Left lung (tissue), 10 donors: ENCODE measurements around the gene ZSWIM6. TPM values are rescaled to one million over a fixed set of nuclear protein-coding genes. Genes with fewer than 3 reads are reported as not detected.
"Not testable (repeated sequence)": the region's sequence is repeated elsewhere in the genome, so short reads cannot be mapped to it uniquely, and the experiment has no call there.

Experiments used
- ATAC-seq: fragments of 200-7000 bp; cut with Tn5 transposase; one replicate; pipeline ENCODE4 v1.9.1; 2020; ENCODE audit warnings: moderate library complexity
- DNase-seq, 4 donors: peaks; one replicate each; pipeline ENCODE4 v3.0.0-alpha.2; 2013 to 2020
- H3K27ac ChIP-seq, 2 donors: fragments of 200-600 bp; sonication (generic) in 1 of 2; one replicate each; pipeline versions ENCODE4 v1.5.0 to v1.8.0; 2020 to 2021
- H3K27me3 ChIP-seq, 2 donors: fragments of 200-600 bp; sonication (generic) in 1 of 2; one replicate each; pipeline versions ENCODE4 v1.5.0 to v1.8.0; 2020 to 2021
- H3K36me3 ChIP-seq, 2 donors: fragments of 200-600 bp; sonication (generic) in 1 of 2; one replicate each; pipeline versions ENCODE4 v1.5.0 to v1.8.0; 2020 to 2021
- H3K4me1 ChIP-seq, 2 donors: fragments of 200-600 bp; one replicate each; pipeline ENCODE4 v1.8.0; 2021
- H3K4me3 ChIP-seq, 2 donors: fragments of 200-600 bp; sonication (generic) in 1 of 2; one replicate each; pipeline versions ENCODE4 v1.5.0 to v1.8.0; 2020 to 2021; ENCODE audit warnings: mild to moderate bottlenecking in 1 of 2
- H3K9me3 ChIP-seq, 2 donors: fragments of 200-600 bp; sonication (generic) in 1 of 2; one replicate each; pipeline versions ENCODE4 v1.5.0 to v1.8.0; 2020 to 2021
- intact Hi-C, 2 donors: fragments of 100-400 bp; cut with DNase I; formaldehyde crosslinking; loops; one replicate each; pipeline versions ENCODE4 v1.11.2 to v1.14.2; 2022
- polyA plus RNA-seq, 6 donors: library from polyadenylated mRNA; unstranded; fragments of 120-200 nt; gene quantifications; one replicate each; pipeline ENCODE4 v1.2.1, GENCODE V29; 2013; ENCODE audit not compliant: insufficient read length in 6 of 6
- total RNA-seq, 2 donors: library from RNA; stranded (reverse); fragmentation: NEBNext Ultra II Directional; extraction: Animal tissue kit (Norgen Biotek cat#: 25700); gene quantifications; one replicate each; pipeline ENCODE4 v1.2.1, GENCODE V29; 2021
- TF ChIP-seq, protein P1 (sequence below), 2 donors: fragments of 200-600 bp; sonication (generic) in 1 of 2; IDR thresholded peaks; one replicate each; pipeline versions ENCODE4 v1.5.0 to v1.8.0; 2021; ENCODE audit warnings: antibody characterized with exemption in 2 of 2
- donor health status: DM: no; HTN: yes; CAD: no.
- donor health status: DM: no; HTN: no; CAD: no.

Gene ZSWIM6
- total and polyA plus RNA-seq, 8 donors: 17.5 to 24.4 (median 22.3) TPM

DNA sequence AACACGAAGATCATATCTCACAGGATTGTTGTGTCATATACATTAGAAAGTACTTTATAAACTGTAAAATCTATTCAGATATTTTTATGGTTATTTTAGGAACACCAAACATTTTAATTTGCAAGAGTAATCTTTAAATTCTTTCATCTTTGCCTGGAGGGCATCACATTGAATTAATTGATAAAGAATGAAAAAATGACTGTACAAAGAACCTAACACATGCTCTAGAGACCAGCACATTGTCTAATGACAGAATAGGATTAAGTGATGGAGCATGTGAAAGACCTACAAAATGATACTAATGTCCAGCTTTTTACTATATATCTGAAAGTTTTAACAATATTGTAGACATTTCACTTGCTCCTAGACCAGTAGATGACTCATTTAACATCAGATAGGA lies 88.0 kb downstream of the ZSWIM6 start:
- Histone ChIP-seq H3K27ac (no peak overlapping the region), H3K4me3 (no peak overlapping the region), H3K27me3 (no peaks in the 10 kb centered on the region), H3K4me1 (peaks cover 0 to 17% of the 10 kb centered on the region in 2 donors), H3K9me3 (no peaks in the 10 kb centered on the region), H3K36me3 (no peaks in the 10 kb centered on the region)
- DNase-seq (no peak), ATAC-seq (no peak)
- intact Hi-C loops: no loop called here
- TF ChIP-seq, protein P1, sequence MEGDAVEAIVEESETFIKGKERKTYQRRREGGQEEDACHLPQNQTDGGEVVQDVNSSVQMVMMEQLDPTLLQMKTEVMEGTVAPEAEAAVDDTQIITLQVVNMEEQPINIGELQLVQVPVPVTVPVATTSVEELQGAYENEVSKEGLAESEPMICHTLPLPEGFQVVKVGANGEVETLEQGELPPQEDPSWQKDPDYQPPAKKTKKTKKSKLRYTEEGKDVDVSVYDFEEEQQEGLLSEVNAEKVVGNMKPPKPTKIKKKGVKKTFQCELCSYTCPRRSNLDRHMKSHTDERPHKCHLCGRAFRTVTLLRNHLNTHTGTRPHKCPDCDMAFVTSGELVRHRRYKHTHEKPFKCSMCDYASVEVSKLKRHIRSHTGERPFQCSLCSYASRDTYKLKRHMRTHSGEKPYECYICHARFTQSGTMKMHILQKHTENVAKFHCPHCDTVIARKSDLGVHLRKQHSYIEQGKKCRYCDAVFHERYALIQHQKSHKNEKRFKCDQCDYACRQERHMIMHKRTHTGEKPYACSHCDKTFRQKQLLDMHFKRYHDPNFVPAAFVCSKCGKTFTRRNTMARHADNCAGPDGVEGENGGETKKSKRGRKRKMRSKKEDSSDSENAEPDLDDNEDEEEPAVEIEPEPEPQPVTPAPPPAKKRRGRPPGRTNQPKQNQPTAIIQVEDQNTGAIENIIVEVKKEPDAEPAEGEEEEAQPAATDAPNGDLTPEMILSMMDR (IDR thresholded peaks at IDR 0.05): no peak

DNA sequence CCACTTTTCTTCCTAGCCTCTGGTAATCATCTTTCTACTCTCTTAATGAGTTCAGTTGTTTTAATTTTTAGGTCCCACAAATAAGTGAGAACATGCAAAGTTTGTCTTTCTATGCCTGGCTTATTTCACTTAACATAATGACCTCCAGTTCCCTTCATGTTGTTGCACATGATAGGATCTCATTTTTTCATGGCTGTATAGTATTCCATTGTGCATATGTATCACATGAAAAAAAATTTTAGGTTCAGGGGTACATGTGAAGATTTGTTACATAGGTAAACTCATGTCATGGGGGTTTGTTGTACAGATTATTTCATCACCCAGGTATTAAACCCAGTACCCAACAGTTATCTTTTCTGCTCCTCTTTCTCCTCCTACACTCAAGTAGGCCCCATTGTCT lies 89.2 kb downstream of the ZSWIM6 start:
- H3K36me3 ChIP-seq, H3K4me3 ChIP-seq, H3K27ac ChIP-seq, H3K9me3 ChIP-seq, DNase-seq, H3K27me3 ChIP-seq, ATAC-seq, intact Hi-C loops: not testable (repeated sequence)
- peaks cover 0 to 13% of the 10 kb centered on the region in 2 donors for H3K4me1 ChIP-seq

DNA sequence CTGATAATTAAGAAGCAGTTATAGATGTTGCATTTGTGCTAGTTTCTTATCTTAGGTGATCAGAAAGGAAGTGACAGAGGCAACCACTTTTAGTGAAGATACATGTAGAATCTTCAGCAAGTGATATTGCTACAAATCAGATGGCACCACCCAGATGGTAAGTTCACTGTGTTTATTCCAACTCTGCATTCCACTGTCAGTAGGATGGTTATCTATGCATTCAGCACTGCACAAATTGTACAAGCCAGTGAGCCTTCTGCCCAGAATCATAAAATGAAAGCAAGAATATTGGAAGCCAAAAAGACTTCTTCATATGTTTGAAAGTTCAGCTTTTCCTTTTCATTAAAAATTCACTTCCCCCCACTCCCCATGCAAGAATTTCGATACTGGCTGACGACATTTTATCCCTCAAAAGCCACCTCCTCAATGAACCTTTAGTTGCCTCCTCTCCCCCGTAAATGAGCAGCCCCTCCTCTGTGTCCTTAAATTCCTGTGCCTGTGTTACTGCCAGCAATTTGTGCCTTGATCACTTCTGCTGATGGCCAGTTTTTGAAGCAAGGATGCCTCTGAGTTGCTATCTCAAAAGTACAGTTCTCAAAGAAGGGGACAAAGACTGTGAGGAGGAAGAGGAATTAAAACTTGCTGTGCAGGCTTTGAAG lies 91.6 kb downstream of the ZSWIM6 start:
- TF ChIP-seq, protein P1 (IDR thresholded peaks at IDR 0.05): no peak
- Histone ChIP-seq H3K27me3 (no peaks in the 10 kb centered on the region), H3K4me1 (peaks cover 0 to 13% of the 10 kb centered on the region in 2 donors), H3K4me3 (no peak overlapping the region), H3K27ac (no peak overlapping the region), H3K36me3 (no peaks in the 10 kb centered on the region), H3K9me3 (no peaks in the 10 kb centered on the region)
- intact Hi-C loops: no loop called here
- no peak for ATAC-seq
- no peak for DNase-seq

DNA sequence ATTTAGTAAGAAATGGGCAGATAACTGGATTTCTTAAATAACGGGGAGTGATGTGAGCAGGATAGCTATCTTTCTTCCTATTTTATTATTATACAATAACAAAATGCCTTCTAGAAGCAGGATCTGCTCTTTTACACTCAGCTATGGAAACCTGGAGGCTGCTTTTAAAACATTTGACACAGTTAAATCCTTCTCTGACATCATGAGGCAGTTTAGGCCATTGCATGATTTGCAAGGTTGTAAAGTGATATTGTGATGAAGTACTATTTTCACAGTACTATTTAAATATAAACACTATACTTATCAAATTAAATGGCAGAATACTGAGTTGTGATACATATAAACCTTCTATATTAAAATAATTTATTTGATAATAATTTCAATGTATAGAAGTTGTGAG lies 93.9 kb downstream of the ZSWIM6 start:
- no peaks in the 10 kb centered on the region for H3K9me3 ChIP-seq
- no peaks in the 10 kb centered on the region for H3K27me3 ChIP-seq
- DNase-seq (no peak), ATAC-seq (no peak)
- no peak overlapping the region for H3K4me3 ChIP-seq
- H3K27ac ChIP-seq: no peak overlapping the region
- no peaks in the 10 kb centered on the region for H3K36me3 ChIP-seq
- intact Hi-C loops: no loop called here
- peaks cover 0 to 13% of the 10 kb centered on the region in 2 donors for H3K4me1 ChIP-seq
- TF ChIP-seq, protein P1 (IDR thresholded peaks at IDR 0.05): no peak

DNA sequence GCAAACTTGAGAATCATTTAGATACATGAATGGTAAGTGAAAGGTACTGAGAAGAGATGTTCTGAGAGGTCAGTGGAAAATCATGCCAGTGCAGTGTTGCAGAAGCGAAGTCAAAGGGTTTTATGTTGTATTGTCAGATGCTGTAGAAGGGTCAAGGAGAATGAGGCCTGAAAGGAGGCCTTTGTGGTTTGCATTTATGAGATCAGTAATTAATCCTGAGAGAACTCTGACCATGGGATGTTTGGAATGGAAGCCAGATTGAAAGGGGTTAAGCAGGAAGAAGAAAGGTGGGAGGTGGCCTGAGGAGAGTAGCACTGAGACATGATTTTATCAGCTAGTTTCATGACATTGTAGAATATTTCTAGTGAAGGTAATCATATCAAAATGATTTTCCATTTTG lies 97.8 kb downstream of the ZSWIM6 start:
- Histone ChIP-seq H3K36me3 (no peaks in the 10 kb centered on the region), H3K4me3 (no peak overlapping the region), H3K27ac (no peak overlapping the region), H3K27me3 (no peaks in the 10 kb centered on the region), H3K9me3 (no peaks in the 10 kb centered on the region), H3K4me1 (peaks cover 0 to 3% of the 10 kb centered on the region in 2 donors)
- intact Hi-C loops: no loop called here
- TF ChIP-seq, protein P1 (IDR thresholded peaks at IDR 0.05): no peak
- no peak for DNase-seq
- no peak for ATAC-seq
